Upper lobe of right lung (tissue), 1 donor: ENCODE results near the gene ZNF646. TPM values are rescaled to one million over a fixed set of nuclear protein-coding genes. Genes with fewer than 3 reads are reported as not detected.

Experiments
- ATAC-seq: fragments of 200-7000 bp; cut with Tn5 transposase; one replicate; pipeline ENCODE4 v1.9.1; 2020; ENCODE audit warnings: mild to moderate bottlenecking, moderate library complexity
- DNase-seq: peaks from one replicate; pipeline ENCODE4 v3.0.0-alpha.2; 2020
- H3K27ac ChIP-seq: fragments of 200-600 bp; one replicate; pipeline ENCODE4 v1.8.0; 2022
- H3K27me3 ChIP-seq: fragments of 200-600 bp; one replicate; pipeline ENCODE4 v1.8.0; 2022; ENCODE audit warnings: mild to moderate bottlenecking
- H3K36me3 ChIP-seq: fragments of 200-600 bp; one replicate; pipeline ENCODE4 v1.8.0; 2022
- H3K4me1 ChIP-seq: fragments of 200-600 bp; one replicate; pipeline ENCODE4 v1.8.0; 2022
- H3K4me3 ChIP-seq: fragments of 200-600 bp; one replicate; pipeline ENCODE4 v1.8.0; 2022; ENCODE audit warnings: mild to moderate bottlenecking
- H3K9me3 ChIP-seq: fragments of 200-600 bp; one replicate; pipeline ENCODE4 v1.8.0; 2022
- intact Hi-C: fragments of 100-400 bp; cut with DNase I; formaldehyde crosslinking; loops from one replicate; pipeline ENCODE4 v1.11.0; 2022
- total RNA-seq: library from RNA; stranded (reverse); fragmentation: NEBNext Ultra II Directional; extraction: Animal tissue kit (Norgen Biotek cat#: 25700); gene quantifications from one replicate; pipeline ENCODE4 v1.2.1, GENCODE V29; 2021
- TF ChIP-seq, protein P1 (sequence below): fragments of 200-600 bp; IDR thresholded peaks from one replicate; pipeline ENCODE4 v1.8.0; 2022; ENCODE audit warnings: antibody characterized with exemption
- donor health status: DM: no; HTN: yes; CAD: no; lungs with severe emphysema.

ZNF646 gene
- total RNA-seq, 1 donor from 2014 or later: 20.6 TPM

DNA sequence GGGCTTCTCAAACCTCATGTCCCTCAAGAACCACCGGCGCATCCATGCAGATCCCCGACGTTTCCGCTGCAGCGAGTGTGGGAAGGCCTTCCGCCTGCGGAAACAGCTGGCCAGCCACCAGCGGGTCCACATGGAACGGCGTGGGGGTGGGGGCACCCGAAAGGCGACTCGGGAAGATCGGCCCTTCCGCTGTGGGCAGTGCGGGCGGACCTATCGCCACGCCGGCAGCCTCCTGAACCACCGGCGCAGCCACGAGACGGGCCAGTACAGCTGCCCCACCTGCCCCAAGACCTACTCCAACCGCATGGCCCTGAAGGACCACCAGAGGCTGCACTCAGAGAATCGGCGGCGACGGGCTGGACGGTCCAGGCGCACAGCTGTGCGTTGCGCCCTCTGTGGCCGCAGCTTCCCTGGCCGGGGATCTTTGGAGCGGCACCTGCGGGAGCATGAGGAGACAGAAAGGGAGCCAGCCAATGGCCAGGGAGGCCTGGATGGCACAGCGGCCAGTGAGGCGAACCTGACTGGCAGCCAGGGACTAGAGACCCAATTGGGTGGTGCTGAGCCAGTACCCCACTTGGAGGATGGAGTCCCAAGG, 5.9 kb downstream of the ZNF646 start:
- ATAC-seq: no peak
- intact Hi-C loops: no loop called here
- no peak overlapping the region for H3K27ac ChIP-seq
- peaks cover 5% of the 10 kb centered on the region for H3K4me1 ChIP-seq
- H3K36me3 ChIP-seq: peaks cover 73% of the 10 kb centered on the region
- no peaks in the 10 kb centered on the region for H3K9me3 ChIP-seq
- DNase-seq: no peak
- no peaks in the 10 kb centered on the region for H3K27me3 ChIP-seq
- TF ChIP-seq, protein P1, sequence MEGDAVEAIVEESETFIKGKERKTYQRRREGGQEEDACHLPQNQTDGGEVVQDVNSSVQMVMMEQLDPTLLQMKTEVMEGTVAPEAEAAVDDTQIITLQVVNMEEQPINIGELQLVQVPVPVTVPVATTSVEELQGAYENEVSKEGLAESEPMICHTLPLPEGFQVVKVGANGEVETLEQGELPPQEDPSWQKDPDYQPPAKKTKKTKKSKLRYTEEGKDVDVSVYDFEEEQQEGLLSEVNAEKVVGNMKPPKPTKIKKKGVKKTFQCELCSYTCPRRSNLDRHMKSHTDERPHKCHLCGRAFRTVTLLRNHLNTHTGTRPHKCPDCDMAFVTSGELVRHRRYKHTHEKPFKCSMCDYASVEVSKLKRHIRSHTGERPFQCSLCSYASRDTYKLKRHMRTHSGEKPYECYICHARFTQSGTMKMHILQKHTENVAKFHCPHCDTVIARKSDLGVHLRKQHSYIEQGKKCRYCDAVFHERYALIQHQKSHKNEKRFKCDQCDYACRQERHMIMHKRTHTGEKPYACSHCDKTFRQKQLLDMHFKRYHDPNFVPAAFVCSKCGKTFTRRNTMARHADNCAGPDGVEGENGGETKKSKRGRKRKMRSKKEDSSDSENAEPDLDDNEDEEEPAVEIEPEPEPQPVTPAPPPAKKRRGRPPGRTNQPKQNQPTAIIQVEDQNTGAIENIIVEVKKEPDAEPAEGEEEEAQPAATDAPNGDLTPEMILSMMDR: no peak
- H3K4me3 ChIP-seq: no peak overlapping the region

DNA sequence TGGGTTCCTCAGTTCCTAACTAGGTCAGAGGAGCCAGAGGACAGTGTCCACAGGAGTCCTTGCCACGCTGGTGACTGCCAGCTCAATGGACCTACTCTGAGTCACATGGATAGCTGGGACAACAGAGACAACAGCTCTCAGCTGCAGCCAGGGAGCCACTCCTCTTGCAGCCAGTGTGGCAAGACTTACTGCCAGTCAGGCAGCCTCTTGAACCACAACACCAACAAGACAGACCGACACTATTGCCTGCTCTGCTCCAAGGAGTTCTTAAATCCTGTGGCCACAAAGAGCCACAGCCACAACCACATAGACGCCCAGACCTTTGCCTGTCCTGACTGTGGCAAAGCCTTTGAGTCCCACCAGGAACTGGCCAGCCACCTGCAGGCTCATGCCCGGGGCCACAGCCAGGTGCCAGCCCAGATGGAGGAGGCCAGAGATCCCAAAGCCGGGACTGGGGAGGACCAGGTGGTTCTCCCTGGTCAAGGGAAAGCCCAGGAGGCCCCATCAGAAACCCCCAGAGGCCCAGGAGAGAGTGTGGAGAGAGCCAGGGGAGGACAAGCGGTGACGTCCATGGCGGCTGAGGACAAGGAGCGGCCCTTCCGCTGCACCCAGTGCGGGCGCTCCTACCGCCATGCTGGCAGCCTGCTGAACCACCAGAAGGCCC, 6.7 kb downstream of the ZNF646 start:
- intact Hi-C loops: no loop called here
- Histone ChIP-seq H3K27ac (no peak overlapping the region), H3K4me3 (no peak overlapping the region)

DNA sequence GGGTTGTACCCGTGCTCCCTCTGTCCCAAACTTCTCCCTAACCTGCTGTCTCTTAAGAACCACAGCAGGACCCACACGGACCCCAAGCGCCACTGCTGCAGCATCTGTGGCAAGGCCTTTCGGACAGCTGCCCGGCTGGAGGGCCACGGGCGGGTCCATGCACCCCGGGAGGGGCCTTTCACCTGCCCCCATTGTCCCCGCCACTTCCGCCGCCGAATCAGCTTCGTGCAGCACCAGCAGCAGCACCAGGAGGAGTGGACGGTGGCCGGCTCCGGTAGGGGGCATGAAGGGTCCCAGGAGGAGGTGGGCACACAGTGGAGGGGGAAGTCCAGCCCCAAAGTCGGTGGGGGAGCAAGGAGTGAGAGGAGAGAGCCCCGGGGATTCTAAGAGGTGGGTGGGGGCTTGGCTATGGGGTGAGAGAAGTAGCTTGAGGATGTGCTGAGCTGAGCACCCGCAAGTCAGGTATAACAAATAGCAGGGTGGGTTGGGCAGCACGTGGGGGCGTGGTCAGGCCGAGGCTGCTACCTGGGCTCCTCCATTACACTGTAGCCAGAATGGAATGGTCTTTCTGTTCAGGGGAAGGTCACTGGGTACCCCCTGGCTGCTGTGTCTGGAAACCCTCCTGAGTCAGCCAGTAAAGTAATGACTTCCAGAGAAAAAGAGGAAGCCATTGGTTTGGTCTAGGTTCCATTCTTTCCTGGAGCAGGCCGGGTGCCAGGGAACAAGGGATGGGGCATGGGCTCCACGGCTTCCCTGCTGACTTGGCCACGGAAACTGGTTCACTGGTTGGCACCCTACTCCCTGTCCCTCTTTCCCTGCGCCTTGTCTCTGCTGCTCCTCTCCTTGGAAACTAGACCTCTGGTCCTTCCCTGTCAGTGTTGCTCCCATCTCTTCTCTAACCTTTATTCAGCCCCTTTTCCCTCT, 7.5 kb downstream of the ZNF646 start:
- H3K4me3 ChIP-seq: no peak overlapping the region
- intact Hi-C loops: no loop called here
- ATAC-seq: no peak
- H3K27me3 ChIP-seq: no peaks in the 10 kb centered on the region
- TF ChIP-seq, protein P1: no peak
- H3K27ac ChIP-seq: no peak overlapping the region
- H3K9me3 ChIP-seq: no peaks in the 10 kb centered on the region
- peaks cover 68% of the 10 kb centered on the region for H3K36me3 ChIP-seq
- DNase-seq: no peak
- H3K4me1 ChIP-seq: no peaks in the 10 kb centered on the region

More for the DNA sequence above, 6.7 kb downstream of the ZNF646 start:
- Histone ChIP-seq H3K27me3 (no peaks in the 10 kb centered on the region), H3K9me3 (no peaks in the 10 kb centered on the region), H3K4me1 (no peaks in the 10 kb centered on the region), H3K36me3 (peaks cover 73% of the 10 kb centered on the region)
- ATAC-seq (no peak), DNase-seq (no peak)
- TF ChIP-seq, protein P1: no peak

DNA sequence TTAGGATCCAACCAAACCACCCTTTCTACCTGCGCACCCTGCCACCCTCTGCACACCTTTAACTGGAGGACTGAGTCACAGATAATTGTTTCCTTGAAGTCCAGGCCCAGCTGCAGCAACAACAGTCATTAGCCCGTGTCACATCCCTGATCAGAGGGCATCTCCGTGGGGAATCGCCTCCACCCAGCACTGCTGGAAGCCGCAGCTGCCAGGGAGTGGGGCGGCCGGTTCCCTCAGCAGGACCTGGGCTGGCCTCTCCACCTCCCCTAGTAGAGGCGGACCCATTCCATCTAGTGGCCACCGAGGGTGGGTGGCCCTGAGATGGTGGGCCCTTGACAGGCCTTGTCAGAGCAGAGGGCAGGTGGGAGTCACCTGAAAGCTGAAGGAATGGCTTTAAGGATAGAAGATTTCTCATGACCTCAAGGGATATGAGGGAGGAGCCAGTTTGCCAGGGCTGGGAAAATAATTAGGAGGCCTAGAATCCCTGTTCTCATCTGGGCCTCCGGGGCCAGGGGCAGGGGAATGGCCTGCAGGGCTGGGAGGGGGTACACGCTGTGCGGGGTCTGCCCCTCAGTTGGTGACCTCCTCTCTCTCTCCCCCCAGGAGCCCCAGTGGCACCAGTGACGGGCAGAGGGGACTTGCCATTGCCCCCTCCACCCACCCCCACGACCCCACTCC, 8.3 kb downstream of the ZNF646 start:
- Histone ChIP-seq H3K36me3 (peaks cover 60% of the 10 kb centered on the region), H3K4me1 (no peaks in the 10 kb centered on the region), H3K9me3 (no peaks in the 10 kb centered on the region), H3K27ac (no peak overlapping the region), H3K4me3 (no peak overlapping the region), H3K27me3 (no peaks in the 10 kb centered on the region)
- ATAC-seq (no peak), DNase-seq (no peak)
- TF ChIP-seq, protein P1: no peak
- intact Hi-C loops: no loop called here

DNA sequence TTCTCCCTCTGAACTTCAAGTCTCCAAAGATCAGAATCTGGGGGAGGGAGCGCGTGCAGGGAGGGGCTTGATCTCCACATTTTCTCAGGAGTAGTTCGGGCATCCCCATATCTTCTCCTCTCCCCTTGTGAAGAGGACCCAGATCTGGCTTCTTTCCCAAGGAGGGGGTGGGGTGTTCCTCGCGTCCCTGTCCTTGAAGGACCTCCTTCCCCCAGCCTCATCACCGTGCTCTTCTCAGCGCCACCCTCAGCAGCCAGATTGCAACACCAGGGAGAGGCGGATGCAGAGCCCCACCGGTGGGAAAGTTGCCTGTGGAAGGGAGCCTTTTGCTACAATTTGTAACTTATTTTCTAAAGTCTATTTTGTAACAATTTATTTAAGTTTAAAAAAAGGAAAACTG, 8.9 kb downstream of the ZNF646 start:
- H3K9me3 ChIP-seq: no peaks in the 10 kb centered on the region
- H3K4me3 ChIP-seq: no peak overlapping the region
- no peak overlapping the region for H3K27ac ChIP-seq
- TF ChIP-seq, protein P1: no peak
- peaks cover 54% of the 10 kb centered on the region for H3K36me3 ChIP-seq
- ATAC-seq (no peak), DNase-seq (no peak)
- H3K4me1 ChIP-seq: no peaks in the 10 kb centered on the region
- H3K27me3 ChIP-seq: no peaks in the 10 kb centered on the region
- intact Hi-C loops: no loop called here
